IPS-18a (cell line): ENCODE data around the gene NSA2.
"Not testable (repeated sequence)": the region's sequence is repeated elsewhere in the genome, so short reads cannot be mapped to it uniquely, and the experiment has no call there.

Experiments used
- H3K27ac ChIP-seq: one replicate; pipeline ENCODE4 v1.5.1; 2013; ENCODE audit warnings: low read length
- H3K27me3 ChIP-seq: one replicate; pipeline ENCODE4 v1.6.1; 2013; ENCODE audit warnings: mild to moderate bottlenecking, low read length; ENCODE audit not compliant: control insufficient read depth, insufficient read depth
- H3K36me3 ChIP-seq: one replicate; pipeline ENCODE4 v1.6.1; 2013; ENCODE audit warnings: low read depth, low read length; ENCODE audit not compliant: control insufficient read depth
- H3K4me1 ChIP-seq: one replicate; pipeline ENCODE4 v1.6.1; 2013; ENCODE audit warnings: low read depth, low read length; ENCODE audit not compliant: control insufficient read depth
- H3K4me3 ChIP-seq: one replicate; pipeline ENCODE4 v1.5.1; 2013; ENCODE audit warnings: low read length
- H3K9ac ChIP-seq: one replicate; pipeline ENCODE4 v1.6.1; 2013; ENCODE audit warnings: mild to moderate bottlenecking, low read length, moderate library complexity
- H3K9me3 ChIP-seq: one replicate; pipeline ENCODE4 v1.6.1; 2013; ENCODE audit warnings: low read depth, low read length; ENCODE audit not compliant: control insufficient read depth

Gene NSA2

GRCh38 chr5:74766418-74766848 is 616 bp upstream of the NSA2 start:
- H3K9me3 ChIP-seq: no peaks in the 10 kb centered on the region
- H3K27ac ChIP-seq: no peak overlapping the region
- H3K4me3 ChIP-seq: peak overlapping the region; percentile 100
- no peaks in the 10 kb centered on the region for H3K27me3 ChIP-seq
- peak overlapping the region; percentile 80 for H3K9ac ChIP-seq
- peaks cover 8% of the 10 kb centered on the region for H3K4me1 ChIP-seq
- peaks cover 43% of the 10 kb centered on the region for H3K36me3 ChIP-seq

- Histone ChIP-seq H3K4me1 (peaks cover 8% of the 10 kb centered on the region), H3K4me3 (peak overlapping the region; percentile 100), H3K9ac (peak overlapping the region; percentile 80), H3K27me3 (no peaks in the 10 kb centered on the region), H3K36me3 (peaks cover 40% of the 10 kb centered on the region), H3K27ac (peak overlapping the region; percentile 10), H3K9me3 (no peaks in the 10 kb centered on the region)
Observed at GRCh38 chr5:74767579-74767913, 497 bp downstream of the NSA2 start.

GRCh38 chr5:74772359-74772758 is 5.3 kb downstream of the NSA2 start:
- H3K9me3 ChIP-seq: no peaks in the 10 kb centered on the region
- no peaks in the 10 kb centered on the region for H3K27me3 ChIP-seq
- no peak overlapping the region for H3K9ac ChIP-seq
- H3K4me3 ChIP-seq: no peak overlapping the region
- H3K36me3 ChIP-seq: peaks cover 54% of the 10 kb centered on the region
- peaks cover 4% of the 10 kb centered on the region for H3K4me1 ChIP-seq
- H3K27ac ChIP-seq: no peak overlapping the region

- Histone ChIP-seq H3K4me3 (no peak overlapping the region), H3K27ac (no peak overlapping the region), H3K9me3 (no peaks in the 10 kb centered on the region), H3K27me3 (no peaks in the 10 kb centered on the region), H3K4me1 (no peaks in the 10 kb centered on the region), H3K36me3 (peaks cover 78% of the 10 kb centered on the region), H3K9ac (no peak overlapping the region)
Observed at GRCh38 chr5:74778609-74779008, 11.6 kb downstream of the NSA2 start.

- Histone ChIP-seq H3K9me3 (no peaks in the 10 kb centered on the region), H3K4me1 (no peaks in the 10 kb centered on the region), H3K27ac (no peak overlapping the region), H3K27me3 (no peaks in the 10 kb centered on the region), H3K9ac (no peak overlapping the region), H3K36me3 (peaks cover 58% of the 10 kb centered on the region), H3K4me3 (no peak overlapping the region)
Observed at GRCh38 chr5:74786851-74787250, 19.8 kb downstream of the NSA2 start.

- H3K27me3 ChIP-seq: no peaks in the 10 kb centered on the region
- no peaks in the 10 kb centered on the region for H3K4me1 ChIP-seq
- H3K9me3 ChIP-seq: no peaks in the 10 kb centered on the region
- peaks cover 58% of the 10 kb centered on the region for H3K36me3 ChIP-seq
- no peak overlapping the region for H3K27ac ChIP-seq
- no peak overlapping the region for H3K4me3 ChIP-seq
- H3K9ac ChIP-seq: no peak overlapping the region
Observed at GRCh38 chr5:74787424-74787823, 20.4 kb downstream of the NSA2 start.

- not testable (repeated sequence) for H3K4me1 ChIP-seq, H3K27ac ChIP-seq, H3K9ac ChIP-seq, H3K4me3 ChIP-seq, H3K27me3 ChIP-seq, H3K9me3 ChIP-seq
- peaks cover 66% of the 10 kb centered on the region for H3K36me3 ChIP-seq
Observed at GRCh38 chr5:74791669-74792068, 24.6 kb downstream of the NSA2 start.

- Histone ChIP-seq H3K4me1 (no peaks in the 10 kb centered on the region), H3K36me3 (peaks cover 74% of the 10 kb centered on the region), H3K4me3 (no peak overlapping the region), H3K27ac (no peak overlapping the region), H3K27me3 (no peaks in the 10 kb centered on the region), H3K9me3 (no peaks in the 10 kb centered on the region), H3K9ac (no peak overlapping the region)
Observed at GRCh38 chr5:74798977-74799911, 32.2 kb downstream of the NSA2 start.

GRCh38 chr5:74801197-74801596 is 34.1 kb downstream of the NSA2 start:
- Histone ChIP-seq H3K9ac (no peak overlapping the region), H3K4me3 (no peak overlapping the region), H3K4me1 (no peaks in the 10 kb centered on the region), H3K36me3 (peaks cover 69% of the 10 kb centered on the region), H3K27ac (no peak overlapping the region), H3K9me3 (no peaks in the 10 kb centered on the region), H3K27me3 (no peaks in the 10 kb centered on the region)

- H3K36me3 ChIP-seq: peaks cover 62% of the 10 kb centered on the region
- no peaks in the 10 kb centered on the region for H3K27me3 ChIP-seq
- H3K27ac ChIP-seq: no peak overlapping the region
Observed at GRCh38 chr5:74801941-74802340, 34.9 kb downstream of the NSA2 start.

GRCh38 chr5:74810915-74811314 is 43.9 kb downstream of the NSA2 start:
- H3K9ac ChIP-seq: no peak overlapping the region
- H3K27me3 ChIP-seq: no peaks in the 10 kb centered on the region
- H3K27ac ChIP-seq: no peak overlapping the region

More at GRCh38 chr5:74801941-74802340, 34.9 kb downstream of the NSA2 start:
- no peaks in the 10 kb centered on the region for H3K9me3 ChIP-seq
- no peak overlapping the region for H3K9ac ChIP-seq
- no peaks in the 10 kb centered on the region for H3K4me1 ChIP-seq
- H3K4me3 ChIP-seq: no peak overlapping the region

GRCh38 chr5:74816875-74817274 is 49.8 kb downstream of the NSA2 start:
- peaks cover 12% of the 10 kb centered on the region for H3K36me3 ChIP-seq
- peak overlapping the region; percentile 20 for H3K4me3 ChIP-seq
- H3K27me3 ChIP-seq: no peaks in the 10 kb centered on the region
- H3K4me1 ChIP-seq: peaks cover 63% of the 10 kb centered on the region
- no peaks in the 10 kb centered on the region for H3K9me3 ChIP-seq
- H3K27ac ChIP-seq: peak overlapping the region; percentile 96
- peak overlapping the region; percentile 46 for H3K9ac ChIP-seq

More at GRCh38 chr5:74810915-74811314, 43.9 kb downstream of the NSA2 start:
- H3K4me3 ChIP-seq: no peak overlapping the region
- peaks cover 22% of the 10 kb centered on the region for H3K36me3 ChIP-seq
- peaks cover 14% of the 10 kb centered on the region for H3K4me1 ChIP-seq
- no peaks in the 10 kb centered on the region for H3K9me3 ChIP-seq
